ENCODE measurements around the gene FOXF1.

The FOXF1 gene

DNA sequence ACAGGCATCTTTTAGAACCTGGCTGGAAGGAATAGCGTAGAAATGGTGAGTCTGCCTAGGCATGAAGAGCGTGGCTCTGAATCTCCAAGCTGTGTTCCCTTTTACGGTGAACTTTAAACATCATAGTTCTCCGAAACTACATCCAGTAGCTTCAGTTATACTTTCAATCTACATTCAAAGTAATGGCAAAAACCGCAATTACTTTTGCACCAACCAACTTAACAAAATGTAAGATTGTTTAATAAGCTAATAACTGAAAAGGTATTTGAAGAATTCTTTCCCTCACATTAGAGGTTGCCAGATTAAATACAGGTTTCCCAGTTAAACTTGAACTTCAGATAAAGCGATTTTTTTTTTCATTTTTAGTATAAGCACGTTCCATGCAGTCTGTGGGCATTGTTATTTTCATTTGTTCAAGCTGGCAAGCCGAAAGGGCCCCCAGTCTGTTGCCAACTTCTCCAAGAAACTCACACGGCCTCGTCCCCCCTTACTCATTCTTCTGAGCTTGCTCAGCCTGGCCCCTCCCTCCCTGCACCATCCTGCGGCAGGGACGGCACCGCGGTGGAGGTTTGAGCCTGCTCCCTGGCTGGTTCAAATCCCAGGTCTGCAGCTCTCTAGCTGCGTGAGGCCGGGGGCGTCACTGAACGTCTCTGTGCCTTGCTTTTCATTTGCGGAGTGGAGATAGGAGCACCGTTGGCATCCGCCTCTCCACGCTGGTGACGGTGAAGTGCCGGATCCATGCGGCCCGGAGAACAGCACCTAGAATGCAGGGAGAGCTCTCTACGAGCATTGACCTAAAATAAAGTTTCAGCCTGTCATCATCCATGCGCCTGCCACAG, 48.2 kb downstream of the FOXF1 start:
- no peak for DNase-seq (ENCODE audit: low spot score)

DNA sequence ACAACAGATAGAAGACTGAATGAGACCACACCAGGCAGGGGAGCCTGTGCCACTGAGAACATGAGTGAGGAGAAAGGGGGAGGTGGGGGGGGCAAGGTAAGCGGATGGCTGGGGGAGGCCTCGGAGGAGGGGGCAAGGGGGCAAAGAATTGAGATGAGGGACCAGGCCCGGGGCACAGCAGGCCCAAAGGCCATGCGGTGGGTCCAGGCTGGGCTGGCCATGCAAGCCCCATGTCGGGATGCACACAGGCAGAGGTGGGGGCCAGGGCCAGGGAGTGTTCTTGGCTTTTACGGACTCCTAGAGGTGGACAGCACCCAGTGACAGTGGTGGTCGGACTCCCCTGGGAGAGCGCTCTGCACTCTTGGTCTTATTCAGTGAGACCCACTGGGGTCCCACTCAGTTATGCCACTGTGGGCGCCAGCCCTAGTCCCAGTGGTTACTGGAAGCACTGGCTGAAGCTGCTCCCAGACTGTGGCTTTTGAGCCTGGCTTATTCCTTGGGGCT, 49.5 kb downstream of the FOXF1 start:
- DNase-seq (ENCODE audit: low spot score): no peak

DNA sequence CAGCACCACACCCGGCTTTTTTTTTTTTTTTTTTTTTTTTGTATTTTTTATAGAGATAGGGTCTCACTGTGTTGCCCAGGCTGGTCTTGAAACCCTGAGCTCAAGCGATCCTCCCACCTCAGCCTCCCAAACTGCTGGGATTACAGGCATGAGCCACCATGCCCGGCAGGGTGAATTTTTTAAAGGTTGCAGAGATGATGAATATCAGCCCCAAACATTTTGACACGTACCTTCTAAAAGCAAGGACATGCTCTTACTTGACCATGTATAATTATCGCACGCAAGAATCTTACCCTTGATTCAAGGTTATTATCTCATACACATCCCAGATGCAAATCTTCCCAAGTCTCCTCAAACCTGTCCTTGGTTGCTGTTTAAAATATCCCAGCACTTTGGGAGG, 52.0 kb downstream of the FOXF1 start:
- no peak for DNase-seq (ENCODE audit: low spot score)

DNA sequence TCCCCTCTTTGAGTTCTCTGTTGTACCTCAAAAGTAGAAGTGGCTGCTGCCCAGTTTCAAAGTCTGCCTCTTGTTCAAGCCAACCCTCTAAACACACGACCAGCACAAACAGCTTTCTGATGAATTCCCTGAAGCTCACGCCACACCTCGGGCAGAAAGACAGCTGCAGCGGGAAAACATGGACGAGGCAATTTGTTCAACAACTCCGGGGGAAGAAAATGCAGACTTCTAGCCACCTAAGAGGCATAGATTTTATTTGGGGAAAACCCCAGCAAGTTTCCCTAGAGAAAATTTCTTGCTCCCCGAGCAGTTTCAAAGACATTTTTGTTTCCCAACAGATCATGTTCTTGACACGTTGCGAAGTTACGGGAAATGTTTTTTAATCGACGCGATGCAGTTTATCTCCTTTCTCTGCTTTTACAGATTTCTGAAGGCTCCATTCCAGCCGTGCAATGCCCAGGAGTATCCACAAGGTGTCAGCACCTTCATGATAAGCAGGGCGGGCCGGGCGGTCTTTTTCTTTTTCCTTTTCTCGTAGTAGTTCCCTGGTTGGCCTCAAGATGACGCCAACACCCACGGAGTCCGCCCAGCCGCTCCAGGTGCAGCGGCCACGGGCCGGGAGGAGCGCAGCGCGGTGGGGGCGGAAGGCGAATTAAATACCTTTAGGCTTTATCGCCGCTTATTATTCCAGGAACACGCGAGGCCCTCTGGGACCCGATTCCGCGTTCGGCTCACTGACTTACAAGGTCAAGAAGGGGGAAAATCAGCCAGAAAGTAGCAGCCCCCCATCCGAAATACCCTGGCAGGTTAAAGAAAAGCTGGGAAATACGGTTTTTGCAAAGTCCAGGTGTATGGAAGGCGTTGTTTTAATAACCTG, 53.4 kb downstream of the FOXF1 start:
- peak; percentile 87 for DNase-seq (ENCODE audit: low spot score)

All from CD4-positive, alpha-beta T cell treated with Interleukin-15 for 4 hours (primary cell).